Prostate gland (tissue), 2 donors: ENCODE results near the gene GIPR. TPM values are rescaled to one million over a fixed set of nuclear protein-coding genes. Genes with fewer than 3 reads are reported as not detected.

Source experiments
- DNase-seq: peaks from one replicate; pipeline ENCODE4 v3.0.0-alpha.2; 2019; ENCODE audit warnings: low spot score
- H3K27ac ChIP-seq, 2 donors: fragments of 200-600 bp; sonication (generic); 2 replicates each; pipeline ENCODE4 v1.5.1; 2017 to 2019
- H3K27me3 ChIP-seq: fragments of 200-600 bp; sonication (generic); replicated peaks from 2 replicates; pipeline ENCODE4 v1.5.1; 2019; ENCODE audit not compliant: insufficient read depth
- H3K36me3 ChIP-seq, 2 donors: fragments of 200-600 bp; sonication (generic); 1 replicate in 1 of 2; 2 replicates in 1 of 2; pipeline versions ENCODE4 v1.5.1 to v1.8.1; 2017 to 2019
- H3K4me1 ChIP-seq: fragments of 200-600 bp; sonication (generic); replicated peaks from 2 replicates; pipeline ENCODE4 v1.5.1; 2019
- H3K4me3 ChIP-seq, 2 donors: fragments of 200-600 bp; sonication (generic); 2 replicates each; pipeline ENCODE4 v1.5.1; 2017 to 2019
- H3K9me3 ChIP-seq: fragments of 200-600 bp; sonication (generic); 2 replicates; pipeline ENCODE4 v1.5.1; 2017
- POLR2A ChIP-seq: fragments of 450-650 bp; IDR thresholded peaks from one replicate; pipeline ENCODE4 v1.6.1; 2016; ENCODE audit warnings: antibody characterized with exemption, mild to moderate bottlenecking
- POLR2AphosphoS5 ChIP-seq: sonication (generic); formaldehyde crosslinking; IDR thresholded peaks from one replicate; pipeline ENCODE4 v1.6.1; 2017; ENCODE audit warnings: antibody characterized with exemption
- WGBS: methylation state at CpG from one replicate; pipeline ENCODE4 v1.1.5; 2018; 5-methylcytosine and 5-hydroxymethylcytosine counted together
- intact Hi-C: fragments of 100-400 bp; cut with DNase I; formaldehyde crosslinking; loops from one replicate; pipeline ENCODE4 v1.14.2; 2022
- total RNA-seq, 2 donors: library from RNA; depleted of rRNA; stranded (reverse); fragments of >200 nt; gene quantifications; one replicate each; pipeline ENCODE4 v1.1.0, GENCODE V29; 2016
- TF ChIP-seq, protein P1 (sequence below), 4 experiments: fragments of 200-600 bp in 2 of 4; fragments of 450-650 bp in 2 of 4; sonication (generic) in 2 of 4; IDR thresholded peaks; 1 replicate in 3 of 4; 2 replicates in 1 of 4; pipeline ENCODE4 v1.5.1; 2016 to 2019; ENCODE audit warnings: antibody characterized with exemption in 4 of 4, mild to moderate bottlenecking in 2 of 4, moderate library complexity in 2 of 4

Gene GIPR
- total RNA-seq, 2 donors from 2014 or later = 2.6 to 4.9 TPM

DNA sequence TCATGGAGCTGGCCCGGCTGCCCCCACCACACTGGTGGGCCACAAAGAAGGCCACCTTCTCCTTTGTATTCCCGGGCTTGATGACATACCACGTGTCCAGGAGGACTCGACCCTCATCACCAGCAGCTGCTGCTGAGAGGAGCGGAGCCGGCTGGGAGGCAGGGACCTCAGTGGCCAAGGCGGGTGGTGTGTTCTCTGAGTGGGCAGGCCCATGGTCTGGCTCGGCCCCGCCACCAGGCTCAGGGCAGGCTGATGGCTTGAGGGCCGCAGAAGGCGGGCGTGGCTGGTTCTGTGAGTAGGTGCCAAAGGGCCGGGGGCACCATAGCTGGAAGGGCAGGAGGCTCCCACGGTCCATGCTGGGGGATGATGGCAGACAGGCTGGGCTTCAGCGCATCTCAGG, 45.1 kb downstream of the GIPR start:
- peaks cover 4 to 5% of the 10 kb centered on the region in 2 donors for H3K36me3 ChIP-seq
- H3K9me3 ChIP-seq = no peaks in the 10 kb centered on the region
- TF ChIP-seq POLR2A (no peak), POLR2AphosphoS5 (no peak)
- TF ChIP-seq, protein P1, sequence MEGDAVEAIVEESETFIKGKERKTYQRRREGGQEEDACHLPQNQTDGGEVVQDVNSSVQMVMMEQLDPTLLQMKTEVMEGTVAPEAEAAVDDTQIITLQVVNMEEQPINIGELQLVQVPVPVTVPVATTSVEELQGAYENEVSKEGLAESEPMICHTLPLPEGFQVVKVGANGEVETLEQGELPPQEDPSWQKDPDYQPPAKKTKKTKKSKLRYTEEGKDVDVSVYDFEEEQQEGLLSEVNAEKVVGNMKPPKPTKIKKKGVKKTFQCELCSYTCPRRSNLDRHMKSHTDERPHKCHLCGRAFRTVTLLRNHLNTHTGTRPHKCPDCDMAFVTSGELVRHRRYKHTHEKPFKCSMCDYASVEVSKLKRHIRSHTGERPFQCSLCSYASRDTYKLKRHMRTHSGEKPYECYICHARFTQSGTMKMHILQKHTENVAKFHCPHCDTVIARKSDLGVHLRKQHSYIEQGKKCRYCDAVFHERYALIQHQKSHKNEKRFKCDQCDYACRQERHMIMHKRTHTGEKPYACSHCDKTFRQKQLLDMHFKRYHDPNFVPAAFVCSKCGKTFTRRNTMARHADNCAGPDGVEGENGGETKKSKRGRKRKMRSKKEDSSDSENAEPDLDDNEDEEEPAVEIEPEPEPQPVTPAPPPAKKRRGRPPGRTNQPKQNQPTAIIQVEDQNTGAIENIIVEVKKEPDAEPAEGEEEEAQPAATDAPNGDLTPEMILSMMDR (IDR thresholded peaks at IDR 0.05) = no peak
- intact Hi-C loops = no loop called here
- no peaks in the 10 kb centered on the region for H3K4me1 ChIP-seq
- H3K4me3 ChIP-seq = no peak overlapping the region
- WGBS = 92% methylated on average over 15 of the region's 15 CpGs
- no peaks in the 10 kb centered on the region for H3K27me3 ChIP-seq
- DNase-seq = no peak
- H3K27ac ChIP-seq = no peak overlapping the region

DNA sequence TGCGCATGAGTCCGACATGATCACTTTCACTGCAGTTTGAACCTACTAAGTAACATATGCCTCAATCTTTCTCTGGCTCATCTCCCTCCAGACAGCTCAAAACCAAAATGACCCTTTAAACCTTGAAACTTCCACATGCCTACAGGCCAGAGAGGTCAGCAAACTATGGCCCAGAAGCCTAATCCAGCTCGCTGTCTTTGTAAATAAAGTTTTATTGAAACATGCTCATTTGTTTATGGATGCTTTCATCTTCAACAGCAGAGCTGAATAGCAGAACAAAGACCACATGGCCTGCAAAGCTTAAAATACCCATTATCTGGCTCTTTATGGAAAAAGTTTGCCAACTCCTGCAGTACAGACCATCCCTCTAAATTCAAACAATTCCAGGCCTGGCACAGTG, 47.1 kb downstream of the GIPR start:
- intact Hi-C loops = loop anchor here (5.0 kb wide), 2 partner anchors 52 to 82 kb away; partner anchors contain the start of gene SIX5
- Histone ChIP-seq H3K27me3 (no peaks in the 10 kb centered on the region), H3K36me3 (peaks cover 4 to 5% of the 10 kb centered on the region in 2 donors), H3K9me3 (no peaks in the 10 kb centered on the region), H3K4me3 (no peak overlapping the region), H3K4me1 (no peaks in the 10 kb centered on the region), H3K27ac (no peak overlapping the region)
- TF ChIP-seq, protein P1 (IDR thresholded peaks at IDR 0.05) = no peak
- DNase-seq = no peak
- 95% methylated on average over 3 of the region's 3 CpGs for WGBS

DNA sequence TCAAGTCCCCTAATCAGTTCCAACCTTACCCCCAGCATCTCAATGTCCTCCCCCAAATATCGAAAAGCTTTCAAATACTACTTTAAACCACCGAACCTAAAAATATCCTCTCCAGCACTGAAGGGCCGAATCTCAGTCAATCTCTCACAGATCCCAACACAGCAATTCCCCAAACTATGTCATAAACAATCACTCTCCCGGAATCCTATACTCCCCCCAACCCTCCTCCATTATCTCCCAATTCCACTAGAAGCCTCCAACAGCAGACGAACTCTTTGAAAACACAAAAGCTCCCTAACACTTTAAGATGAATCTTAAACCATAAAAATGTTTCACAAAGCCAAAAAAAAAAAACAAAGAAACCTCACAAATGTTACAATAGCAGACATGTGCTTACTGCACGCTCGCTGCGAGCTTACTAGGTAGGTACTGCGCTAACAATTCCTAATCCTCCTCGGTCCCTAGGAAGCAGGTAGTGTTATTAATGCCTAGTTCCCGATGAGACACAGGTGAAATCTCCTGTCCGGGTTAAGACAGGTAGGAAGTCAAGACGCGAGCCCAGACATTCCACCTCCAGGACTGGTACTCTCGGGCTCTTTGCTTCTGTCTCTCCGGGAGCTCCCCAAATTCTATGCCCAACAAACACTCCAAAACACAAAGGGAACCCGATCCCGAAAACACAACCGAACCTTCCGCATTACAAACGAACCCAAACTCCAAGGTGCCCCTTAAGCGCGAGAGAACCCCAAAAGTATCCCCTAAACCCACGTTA, 48.5 kb downstream of the GIPR start:
- peaks cover 3 to 5% of the 10 kb centered on the region in 2 donors for H3K36me3 ChIP-seq
- intact Hi-C loops = loop anchor here (2.0 to 5.0 kb wide), 3 partner anchors 24 to 81 kb away; partner anchors contain the start of genes QPCTL and SIX5
- 2% methylated on average over 24 of the region's 24 CpGs for WGBS

GRCh38 chr19:45717131-45717982, 49.3 kb downstream of the GIPR start:
- H3K36me3 ChIP-seq = no peaks in the 10 kb centered on the region
- H3K4me3 ChIP-seq = peak overlapping the region; percentile 53 to 61
- peak overlapping the region; percentile 95 for H3K27ac ChIP-seq
- H3K4me1 ChIP-seq = no peaks in the 10 kb centered on the region
- H3K27me3 ChIP-seq = no peaks in the 10 kb centered on the region
- H3K9me3 ChIP-seq = no peaks in the 10 kb centered on the region
- intact Hi-C loops = loop anchor here (2.0 to 5.0 kb wide), 3 partner anchors 25 to 80 kb away; partner anchors contain the start of genes QPCTL and SIX5
- peak; percentile 99 for DNase-seq
- TF ChIP-seq POLR2A = peak; percentile 97
- TF ChIP-seq, protein P1 (IDR thresholded peaks at IDR 0.05) = peak; percentile 12 to 68 (median 30)
- peak; percentile 100 for TF ChIP-seq POLR2AphosphoS5
- under 1% methylated on average over 47 of the region's 51 CpGs for WGBS

More for the DNA sequence above, 48.5 kb downstream of the GIPR start:
- Histone ChIP-seq H3K4me1 (no peaks in the 10 kb centered on the region), H3K9me3 (no peaks in the 10 kb centered on the region), H3K27me3 (no peaks in the 10 kb centered on the region), H3K4me3 (peak overlapping the region; percentile 53 to 61), H3K27ac (peak overlapping the region; percentile 95)
- DNase-seq = peak; percentile 56
- TF ChIP-seq, protein P1 (IDR thresholded peaks at IDR 0.05) = no peak
- peak; percentile 30 for TF ChIP-seq POLR2AphosphoS5
